ENCODE measurements around the gene VAC14. TPM values are rescaled to one million over a fixed set of nuclear protein-coding genes. Genes with fewer than 3 reads are reported as not detected.

The VAC14 gene
- total RNA-seq, 1 donor from 2014 or later, result 13.6 TPM

- no peak for DNase-seq (ENCODE audit: low read depth in 2 of 2)
These were observed 107.9 kb downstream of the VAC14 start for GRCh38 chr16:70692873-70693671.

GRCh38 chr16:70692130-70692872, 108.7 kb downstream of the VAC14 start:
- no peak for DNase-seq (ENCODE audit: low read depth in 2 of 2)

- DNase-seq (ENCODE audit: low read depth in 2 of 2), result peak; percentile 59 to 82
These were observed 109.5 kb downstream of the VAC14 start for GRCh38 chr16:70691223-70692129.

GRCh38 chr16:70689970-70690891, 110.7 kb downstream of the VAC14 start:
- DNase-seq (ENCODE audit: low read depth in 2 of 2), result no peak

GRCh38 chr16:70689035-70689969, 111.7 kb downstream of the VAC14 start:
- no peak for DNase-seq (ENCODE audit: low read depth in 2 of 2)

- DNase-seq (ENCODE audit: low read depth in 2 of 2), result peak; percentile 26 to 88
These were observed 112.7 kb downstream of the VAC14 start for GRCh38 chr16:70688246-70688742.

- DNase-seq (ENCODE audit: low read depth in 2 of 2), result no peak
These were observed 113.2 kb downstream of the VAC14 start for GRCh38 chr16:70687671-70688245.

- no peak for DNase-seq (ENCODE audit: low read depth in 2 of 2)
These were observed 113.9 kb downstream of the VAC14 start for GRCh38 chr16:70687102-70687511.

- no peak for DNase-seq (ENCODE audit: low read depth in 2 of 2)
These were observed 114.4 kb downstream of the VAC14 start for GRCh38 chr16:70686376-70687101.

- peak; percentile 62 to 93 for DNase-seq (ENCODE audit: low read depth in 2 of 2)
These were observed 115.0 kb downstream of the VAC14 start, which contains the start of gene MTSS2 for GRCh38 chr16:70685938-70686375. Gene MTSS2, minus strand, starts transcription at chr16:70686053. Its CDS starts 262 bp downstream, at chr16:70685791.

- no peak for DNase-seq (ENCODE audit: low read depth in 2 of 2)
These were observed 115.7 kb downstream of the VAC14 start for GRCh38 chr16:70685061-70685937.

- no peak for DNase-seq (ENCODE audit: low read depth in 2 of 2)
These were observed 116.6 kb downstream of the VAC14 start for GRCh38 chr16:70684146-70685060.

GRCh38 chr16:70683146-70683944, 117.6 kb downstream of the VAC14 start:
- DNase-seq (ENCODE audit: low read depth in 2 of 2), result no peak

- no peak for DNase-seq (ENCODE audit: low read depth in 2 of 2)
These were observed 118.5 kb downstream of the VAC14 start for GRCh38 chr16:70682239-70683145.

Data from dermis microvascular lymphatic vessel endothelial cell (primary cell).